Measurements from ENCODE around the gene TEX29. TPM values are rescaled to one million over a fixed set of nuclear protein-coding genes. Genes with fewer than 3 reads are reported as not detected.

TEX29 gene
- total RNA-seq, 1 experiment from 2014 or later: 0.68 TPM

- TF ChIP-seq FOXP1 (CRISPR knock-in tag; IDR thresholded peaks at IDR 0.05; ENCODE audit: borderline replicate concordance) (no peak), ZNF281 (CRISPR knock-in tag; IDR thresholded peaks at IDR 0.05) (no peak), NR1H2 (CRISPR knock-in tag; IDR thresholded peaks at IDR 0.05) (no peak), SMAD3 (CRISPR knock-in tag; IDR thresholded peaks at IDR 0.05; ENCODE audit: borderline replicate concordance) (no peak), ATF3 (CRISPR knock-in tag; conservative IDR thresholded peaks at IDR 0.05) (no peak)
Measured at GRCh38 chr13:111303559-111303958, 16.9 kb upstream of the TEX29 start (continued).

- ATAC-seq (no peak), DNase-seq (ENCODE audit: low spot score) (no peak)
- no peaks in the 10 kb centered on the region for H3K4me1 Mint-ChIP-seq
- POLR2A ChIA-PET: no interaction called here
- H3K27me3 Mint-ChIP-seq (ENCODE audit: low read depth): no peaks in the 10 kb centered on the region
- no peak overlapping the region for H3K27ac Mint-ChIP-seq
- H3K4me3 Mint-ChIP-seq: no peak overlapping the region
- H3K9me3 Mint-ChIP-seq: peaks cover 14% of the 10 kb centered on the region
- CTCF ChIA-PET: no interaction called here
- peaks cover 71% of the 10 kb centered on the region for H3K36me3 Mint-ChIP-seq
- TF ChIP-seq ZSCAN18 (CRISPR knock-in tag; IDR thresholded peaks at IDR 0.05) (no peak), ZBTB21 (CRISPR knock-in tag; IDR thresholded peaks at IDR 0.05; ENCODE audit: borderline replicate concordance) (no peak), ZNF138 (CRISPR knock-in tag; conservative IDR thresholded peaks at IDR 0.05) (no peak), PRDM15 (CRISPR knock-in tag; IDR thresholded peaks at IDR 0.05) (no peak), ZNF232 (CRISPR knock-in tag; IDR thresholded peaks at IDR 0.05) (no peak), IRF1 (CRISPR knock-in tag; IDR thresholded peaks at IDR 0.05) (no peak), SMAD4 (CRISPR knock-in tag; IDR thresholded peaks at IDR 0.05) (no peak), CBFB (CRISPR knock-in tag; IDR thresholded peaks at IDR 0.05; ENCODE audit: low read depth) (no peak), ZMAT4 (CRISPR knock-in tag; IDR thresholded peaks at IDR 0.05) (no peak), ATF3 (CRISPR knock-in tag; conservative IDR thresholded peaks at IDR 0.05) (no peak), NFE2L1 (CRISPR knock-in tag; IDR thresholded peaks at IDR 0.05) (no peak), ATF6 (CRISPR knock-in tag; IDR thresholded peaks at IDR 0.05) (no peak), ZNF219 (CRISPR knock-in tag; IDR thresholded peaks at IDR 0.05; ENCODE audit: borderline replicate concordance) (no peak), ATF2 (CRISPR knock-in tag; IDR thresholded peaks at IDR 0.05; ENCODE audit: borderline replicate concordance, low read depth) (no peak), USF2 (CRISPR knock-in tag; IDR thresholded peaks at IDR 0.05) (no peak)
Measured at GRCh38 chr13:111304041-111304544, 16.3 kb upstream of the TEX29 start.
